Activated CD4-positive, alpha-beta memory T cell treated with anti-CD3 and anti-CD28 coated beads for 36 hours (primary cell): Measurements from ENCODE around the gene LYPLA2. TPM values are rescaled to one million over a fixed set of nuclear protein-coding genes. Genes with fewer than 3 reads are reported as not detected.
A peak's percentile ranks its signal among the peaks of the same experiment; 100 is the strongest.

Experiments
- CTCF ChIA-PET: fragments of 350-600 bp; sonication (Branson Sonifier 250); formaldehyde crosslinking; loops from one replicate; lab custom pipeline; 2021; ENCODE audit warnings: antibody characterized with exemption, inconsistent platforms; lab: Charles Lee
- POLR2A ChIA-PET: fragments of 350-600 bp; sonication (Branson Sonifier 250); formaldehyde crosslinking; loops from one replicate; lab custom pipeline; 2021; ENCODE audit warnings: antibody characterized with exemption; lab: Charles Lee
- DNase-seq: peaks from one replicate; pipeline ENCODE4 v3.0.0-alpha.2; 2020
- H3K27ac Mint-ChIP-seq: one replicate; pipeline ENCODE4 v1.8.0; 2021; ENCODE audit warnings: mixed read lengths
- H3K27me3 Mint-ChIP-seq: one replicate; pipeline ENCODE4 v1.8.0; 2021; ENCODE audit warnings: mixed read lengths
- H3K36me3 Mint-ChIP-seq: one replicate; pipeline ENCODE4 v1.8.0; 2021; ENCODE audit warnings: mixed read lengths
- H3K4me1 Mint-ChIP-seq: one replicate; pipeline ENCODE4 v1.8.0; 2021; ENCODE audit warnings: low read depth, mixed read lengths
- H3K4me3 Mint-ChIP-seq: one replicate; pipeline ENCODE4 v1.8.0; 2021; ENCODE audit warnings: mild to moderate bottlenecking, mixed read lengths
- H3K9me3 Mint-ChIP-seq: one replicate; pipeline ENCODE4 v1.8.0; 2021; ENCODE audit warnings: mixed read lengths
- intact Hi-C: fragments of 100-400 bp; cut with micrococcal nuclease; formaldehyde crosslinking; loops from one replicate; pipeline ENCODE4 v1.15.1; 2023
- total RNA-seq, 2 experiments: library from RNA; stranded (reverse); gene quantifications; one replicate each; pipeline ENCODE4 v1.2.3, GENCODE V29; 2021

Gene LYPLA2
- 10 to 100 TPM; 70.5 to 71.1 TPM for total RNA-seq

GRCh38 chr1:23790696-23791515 is at the start of gene LYPLA2:
Gene LYPLA2, plus strand, starts transcription at chr1:23791145. Its CDS starts 1,538 bp downstream, at chr1:23792683.
- peaks cover 29% of the 10 kb centered on the region for H3K4me1 Mint-ChIP-seq
- peak within 1 kb of the TSS; percentile 89 for H3K27ac Mint-ChIP-seq
- no peaks in the 10 kb centered on the region for H3K27me3 Mint-ChIP-seq
- H3K9me3 Mint-ChIP-seq: no peaks in the 10 kb centered on the region
- CTCF ChIA-PET: interaction anchor here (0.6 to 5.9 kb wide), 4 partner anchors 11 to 20 kb away, joined by 3 to 30 read pairs (median 7); no protein-coding TSS in a partner anchor
- intact Hi-C loops: loop anchor here (1.0 kb wide), 2 partner anchors 9 to 13 kb away; partner anchors contain the start of genes GALE and PITHD1
- peak; percentile 93 for DNase-seq
- H3K36me3 Mint-ChIP-seq: peaks cover 23% of the 10 kb centered on the region
- POLR2A ChIA-PET: interaction anchor here (2.7 to 6.9 kb wide), 2 partner anchors 9 to 12 kb away, joined by 20 to 40 read pairs; partner anchors contain the start of genes GALE and PITHD1
- H3K4me3 Mint-ChIP-seq: peak within 1 kb of the TSS; percentile 98

- no peak overlapping the region for H3K27ac Mint-ChIP-seq
- peaks cover 3% of the 10 kb centered on the region for H3K36me3 Mint-ChIP-seq
- H3K4me3 Mint-ChIP-seq: peak overlapping the region; percentile 20
- H3K4me1 Mint-ChIP-seq: peaks cover 33% of the 10 kb centered on the region
- ChIA-PET POLR2A (no interaction called here), CTCF (no interaction called here)
- no peaks in the 10 kb centered on the region for H3K27me3 Mint-ChIP-seq
- DNase-seq: no peak
- H3K9me3 Mint-ChIP-seq: no peaks in the 10 kb centered on the region
- intact Hi-C loops: loop anchor here (2.0 kb wide), 1 partner anchor 21 kb away; no protein-coding TSS in a partner anchor
These were observed 49.3 kb upstream of the LYPLA2 start for GRCh38 chr1:23741609-23742008.

- peak; percentile 38 for DNase-seq
- Mint-ChIP-seq H3K27me3 (no peaks in the 10 kb centered on the region), H3K4me1 (peaks cover 40% of the 10 kb centered on the region), H3K27ac (peak overlapping the region; percentile 88), H3K4me3 (peak overlapping the region; percentile 88), H3K9me3 (no peaks in the 10 kb centered on the region), H3K36me3 (peaks cover 6% of the 10 kb centered on the region)
- ChIA-PET CTCF (interaction anchor here (1.9 to 4.6 kb wide), 2 partner anchors 47 to 50 kb away, joined by 5 to 33 read pairs; partner anchors contain the start of gene RPL11), POLR2A (interaction anchor here (0.7 to 4.6 kb wide), 4 partner anchors 35 to 56 kb away, joined by 3 to 44 read pairs (median 6); partner anchors contain the start of genes PITHD1 and RPL11)
- intact Hi-C loops: loop anchor here (2.0 kb wide), 1 partner anchor 22 kb away; no protein-coding TSS in a partner anchor
These were observed 48.2 kb upstream of the LYPLA2 start for GRCh38 chr1:23742670-23743286.

- H3K27me3 Mint-ChIP-seq: no peaks in the 10 kb centered on the region
- intact Hi-C loops: loop anchor here (2.0 kb wide), 2 partner anchors 23 to 51 kb away; no protein-coding TSS in a partner anchor
- H3K27ac Mint-ChIP-seq: peak within 1 kb of the TSS; percentile 88
- H3K9me3 Mint-ChIP-seq: no peaks in the 10 kb centered on the region
- ChIA-PET CTCF (interaction anchor here (1.0 to 4.6 kb wide), 5 partner anchors 11 to 51 kb away, joined by 5 to 33 read pairs (median 7); partner anchors contain the start of gene RPL11), POLR2A (interaction anchor here (0.6 to 4.6 kb wide), 8 partner anchors 23 to 399 kb away, joined by 3 to 44 read pairs (median 4); partner anchors contain the start of genes HNRNPR, PITHD1 and RPL11)
- H3K4me1 Mint-ChIP-seq: peaks cover 47% of the 10 kb centered on the region
- peak; percentile 85 for DNase-seq
- peaks cover 6% of the 10 kb centered on the region for H3K36me3 Mint-ChIP-seq
- peak within 1 kb of the TSS; percentile 88 for H3K4me3 Mint-ChIP-seq
These were observed 47.4 kb upstream of the LYPLA2 start, which contains the start of gene ELOA for GRCh38 chr1:23743287-23744152. Gene ELOA, plus strand, starts transcription at chr1:23743471. Its CDS starts 33 bp downstream, at chr1:23743504.

GRCh38 chr1:23745515-23745914 is 45.4 kb upstream of the LYPLA2 start:
- no peaks in the 10 kb centered on the region for H3K27me3 Mint-ChIP-seq
- H3K4me3 Mint-ChIP-seq: peak overlapping the region; percentile 87
- H3K27ac Mint-ChIP-seq: no peak overlapping the region
- peaks cover 15% of the 10 kb centered on the region for H3K36me3 Mint-ChIP-seq
- intact Hi-C loops: loop anchor here (2.0 to 5.0 kb wide), 2 partner anchors 53 to 213 kb away; partner anchors contain the start of gene E2F2
- peaks cover 52% of the 10 kb centered on the region for H3K4me1 Mint-ChIP-seq
- DNase-seq: no peak
- ChIA-PET CTCF (interaction anchor here (0.5 to 4.6 kb wide), 11 partner anchors 9 to 217 kb away, joined by 3 to 33 read pairs (median 3); partner anchors contain the start of genes PITHD1 and RPL11), POLR2A (interaction anchor here (1.1 to 4.6 kb wide), 2 partner anchors 35 to 52 kb away, joined by 4 to 44 read pairs; partner anchors contain the start of gene RPL11)
- no peaks in the 10 kb centered on the region for H3K9me3 Mint-ChIP-seq

- CTCF ChIA-PET: interaction anchor here (0.9 to 1.3 kb wide), 5 partner anchors 24 to 57 kb away, joined by 3 to 4 read pairs (median 3); partner anchors contain the start of gene RPL11
- peaks cover 43% of the 10 kb centered on the region for H3K4me1 Mint-ChIP-seq
- no peak for DNase-seq
- intact Hi-C loops: loop anchor here (5.0 kb wide), 1 partner anchor 216 kb away; the partner anchor contains the start of gene E2F2
- H3K36me3 Mint-ChIP-seq: peaks cover 27% of the 10 kb centered on the region
- POLR2A ChIA-PET: no interaction called here
- peak overlapping the region; percentile 14 for H3K27ac Mint-ChIP-seq
- H3K4me3 Mint-ChIP-seq: no peak overlapping the region
- no peaks in the 10 kb centered on the region for H3K27me3 Mint-ChIP-seq
- H3K9me3 Mint-ChIP-seq: no peaks in the 10 kb centered on the region
These were observed 42.9 kb upstream of the LYPLA2 start for GRCh38 chr1:23748016-23748415.

- Mint-ChIP-seq H3K27ac (no peak overlapping the region), H3K36me3 (peaks cover 42% of the 10 kb centered on the region), H3K4me3 (no peak overlapping the region), H3K4me1 (peaks cover 28% of the 10 kb centered on the region), H3K9me3 (no peaks in the 10 kb centered on the region), H3K27me3 (no peaks in the 10 kb centered on the region)
- ChIA-PET POLR2A (no interaction called here), CTCF (interaction anchor here (0.8 to 1.9 kb wide), 5 partner anchors 21 to 60 kb away, joined by 3 to 6 read pairs (median 4); partner anchors contain the start of gene RPL11)
- intact Hi-C loops: no loop called here
- DNase-seq: peak; percentile 50
These were observed 39.7 kb upstream of the LYPLA2 start for GRCh38 chr1:23751050-23751814.

GRCh38 chr1:23751815-23752200 is 39.1 kb upstream of the LYPLA2 start:
- ChIA-PET POLR2A (no interaction called here), CTCF (interaction anchor here (0.8 to 1.9 kb wide), 5 partner anchors 20 to 61 kb away, joined by 3 to 6 read pairs (median 4); partner anchors contain the start of gene RPL11)
- no peaks in the 10 kb centered on the region for H3K9me3 Mint-ChIP-seq
- no peaks in the 10 kb centered on the region for H3K27me3 Mint-ChIP-seq
- intact Hi-C loops: no loop called here
- peaks cover 24% of the 10 kb centered on the region for H3K4me1 Mint-ChIP-seq
- no peak overlapping the region for H3K4me3 Mint-ChIP-seq
- no peak for DNase-seq
- H3K36me3 Mint-ChIP-seq: peaks cover 41% of the 10 kb centered on the region
- no peak overlapping the region for H3K27ac Mint-ChIP-seq

- Mint-ChIP-seq H3K9me3 (no peaks in the 10 kb centered on the region), H3K27ac (no peak overlapping the region), H3K4me1 (peaks cover 13% of the 10 kb centered on the region), H3K4me3 (no peak overlapping the region), H3K36me3 (peaks cover 41% of the 10 kb centered on the region), H3K27me3 (no peaks in the 10 kb centered on the region)
- ChIA-PET POLR2A (interaction anchor here (0.6 kb wide), 1 partner anchor 50 kb away, joined by 6 read pairs; no protein-coding TSS in a partner anchor), CTCF (no interaction called here)
- DNase-seq: no peak
- intact Hi-C loops: no loop called here
These were observed 38.0 kb upstream of the LYPLA2 start for GRCh38 chr1:23752909-23753308.

- ChIA-PET POLR2A (no interaction called here), CTCF (interaction anchor here (0.6 to 0.9 kb wide), 4 partner anchors 15 to 700 kb away, joined by 3 read pairs; no protein-coding TSS in a partner anchor)
- Mint-ChIP-seq H3K36me3 (peaks cover 46% of the 10 kb centered on the region), H3K9me3 (no peaks in the 10 kb centered on the region), H3K4me3 (no peak overlapping the region), H3K27me3 (no peaks in the 10 kb centered on the region), H3K4me1 (no peaks in the 10 kb centered on the region), H3K27ac (no peak overlapping the region)
- intact Hi-C loops: no loop called here
- no peak for DNase-seq
These were observed 34.3 kb upstream of the LYPLA2 start for GRCh38 chr1:23756676-23757075.
